GM21360 (cell line): Measurements from ENCODE around the gene RGS9.
A peak's percentile ranks its signal among the peaks of the same experiment; 100 is the strongest.
"Not testable (repeated sequence)": the region's sequence is repeated elsewhere in the genome, so short reads cannot be mapped to it uniquely, and the experiment has no call there.

Experiments used
- ATAC-seq: cut with Tn5 transposase; IDR thresholded peaks from one replicate; pipeline ENCODE4 v1.9.1; 2021; ENCODE audit warnings: mild to moderate bottlenecking, moderate library complexity; ENCODE audit not compliant: unreplicated experiment

Gene RGS9

DNA sequence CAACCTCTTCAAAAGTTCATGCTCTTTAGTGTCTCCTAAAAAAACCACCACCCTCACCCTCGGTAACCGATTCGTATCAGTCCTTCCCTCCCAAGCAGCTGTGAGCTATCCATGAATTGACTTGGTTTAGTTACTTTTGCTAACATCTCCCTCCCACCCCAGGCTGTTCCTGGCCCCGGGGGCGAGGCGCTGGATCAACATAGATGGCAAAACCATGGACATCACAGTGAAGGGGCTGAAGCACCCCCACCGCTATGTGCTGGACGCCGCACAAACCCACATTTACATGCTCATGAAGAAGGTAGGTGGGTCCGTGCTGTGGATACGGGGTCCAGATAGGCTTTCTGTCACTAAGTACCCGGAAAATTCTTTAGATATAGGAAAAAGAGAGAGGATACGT lies 66.8 kb downstream of the RGS9 start:
- no peak for ATAC-seq

DNA sequence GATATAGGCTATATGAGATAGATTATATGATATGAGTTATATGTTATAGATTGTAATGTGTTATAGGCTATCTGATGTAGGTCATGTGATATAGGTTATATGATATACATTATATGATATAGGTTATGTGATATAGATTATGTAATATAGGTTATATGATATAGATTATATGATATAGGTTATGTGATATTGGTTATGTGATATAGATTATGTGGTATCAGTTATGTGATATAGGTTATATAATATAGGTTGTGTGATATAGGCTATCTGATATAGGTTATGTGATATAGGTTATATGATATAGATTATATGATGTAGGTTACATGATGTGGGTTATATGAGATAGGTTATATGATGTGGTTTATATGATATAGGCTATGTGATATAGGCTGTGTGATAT lies 68.5 kb downstream of the RGS9 start:
- ATAC-seq, result no peak

- ATAC-seq, result not testable (repeated sequence)
Observed at GRCh38 chr17:65207448-65207847, 70.3 kb downstream of the RGS9 start.

DNA sequence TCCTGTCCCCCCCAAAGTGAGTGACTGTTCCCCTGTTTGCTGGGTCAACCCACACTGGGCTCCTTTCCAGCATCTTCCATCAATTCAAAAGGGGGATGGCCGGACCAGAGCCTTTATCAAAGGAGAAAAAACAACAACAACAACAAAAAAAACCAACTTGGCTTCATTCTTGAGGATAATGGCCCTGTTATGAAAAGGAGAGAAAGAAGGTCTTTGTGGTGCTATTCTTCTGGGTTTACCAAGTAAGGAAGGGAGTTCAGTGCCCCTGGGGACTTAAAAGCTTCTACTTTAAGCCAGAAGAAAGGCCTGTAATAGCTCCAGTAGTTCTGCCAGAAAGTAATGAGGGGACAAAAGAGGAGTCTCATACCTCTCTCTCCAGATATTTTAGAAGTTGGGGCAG lies 71.5 kb downstream of the RGS9 start:
- no peak for ATAC-seq

- ATAC-seq, result no peak
Observed at GRCh38 chr17:65218261-65218660, 81.1 kb downstream of the RGS9 start.

DNA sequence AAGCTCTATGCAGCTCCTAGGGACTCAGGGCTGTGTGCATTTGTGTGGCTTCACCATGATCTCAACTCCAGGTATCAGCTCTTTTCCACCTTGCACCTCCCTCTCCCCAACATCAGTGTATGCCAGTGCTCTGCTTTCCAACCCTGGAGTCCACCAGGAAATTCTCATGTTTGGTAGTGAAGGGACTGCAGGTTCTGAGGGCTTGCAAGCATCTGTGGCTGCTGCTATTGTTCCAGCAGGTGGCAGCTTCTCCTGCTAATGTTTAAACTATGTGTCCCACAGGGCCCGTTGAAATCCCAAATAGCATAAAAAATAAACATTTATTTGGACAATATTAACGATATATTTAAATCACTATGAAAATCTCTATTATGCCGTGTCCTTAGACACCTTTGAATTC lies 82.0 kb downstream of the RGS9 start:
- no peak for ATAC-seq

DNA sequence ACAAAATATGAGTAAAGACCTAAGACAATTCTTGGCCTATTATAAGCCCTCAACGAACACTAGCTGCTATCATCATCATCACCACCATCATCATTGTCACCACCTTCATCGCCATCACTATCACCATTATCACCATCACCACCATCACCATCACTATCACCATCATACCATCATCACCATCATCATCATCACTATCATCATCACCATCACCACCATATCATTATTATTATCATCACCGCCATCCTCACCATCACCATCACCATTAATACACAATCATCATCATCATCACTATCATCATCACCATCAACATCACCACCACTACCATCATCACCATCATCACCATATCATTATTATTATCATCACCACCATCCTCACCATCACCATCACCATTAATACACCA lies 82.5 kb downstream of the RGS9 start:
- no peak for ATAC-seq

- ATAC-seq, result no peak
Observed at GRCh38 chr17:65220732-65221131, 83.6 kb downstream of the RGS9 start.

DNA sequence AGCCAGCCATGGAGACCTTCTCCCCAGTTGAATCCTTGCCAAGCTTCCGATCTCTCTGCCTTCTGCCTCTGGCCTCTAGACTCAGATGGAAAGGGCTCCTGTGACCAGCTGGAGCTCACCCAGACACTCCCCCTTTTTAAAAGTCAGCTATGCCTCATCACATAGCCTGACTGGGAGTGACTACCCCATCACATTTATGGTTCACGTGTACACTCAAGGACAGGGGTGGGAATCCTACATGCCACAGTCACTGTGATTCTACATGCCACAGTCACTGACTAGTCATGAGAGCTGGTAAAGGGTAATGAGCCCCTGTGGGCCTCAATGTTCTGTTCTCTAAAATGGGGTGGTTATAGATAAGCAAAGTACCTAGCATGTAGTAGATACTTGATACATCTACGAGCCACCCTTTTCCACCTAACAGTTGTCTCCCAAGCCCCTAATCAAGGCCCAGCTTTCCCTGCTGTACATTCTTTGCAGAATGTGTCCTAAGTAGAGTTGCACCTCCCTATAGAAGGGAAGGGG lies 85.1 kb downstream of the RGS9 start:
- no peak for ATAC-seq

- ATAC-seq, result no peak
Observed at GRCh38 chr17:65225061-65225460, 87.9 kb downstream of the RGS9 start.

GRCh38 chr17:65226227-65226626 lies 89.1 kb downstream of the RGS9 start:
- ATAC-seq, result no peak

- no peak for ATAC-seq
Observed at GRCh38 chr17:65227637-65228036, 90.5 kb downstream of the RGS9 start.

DNA sequence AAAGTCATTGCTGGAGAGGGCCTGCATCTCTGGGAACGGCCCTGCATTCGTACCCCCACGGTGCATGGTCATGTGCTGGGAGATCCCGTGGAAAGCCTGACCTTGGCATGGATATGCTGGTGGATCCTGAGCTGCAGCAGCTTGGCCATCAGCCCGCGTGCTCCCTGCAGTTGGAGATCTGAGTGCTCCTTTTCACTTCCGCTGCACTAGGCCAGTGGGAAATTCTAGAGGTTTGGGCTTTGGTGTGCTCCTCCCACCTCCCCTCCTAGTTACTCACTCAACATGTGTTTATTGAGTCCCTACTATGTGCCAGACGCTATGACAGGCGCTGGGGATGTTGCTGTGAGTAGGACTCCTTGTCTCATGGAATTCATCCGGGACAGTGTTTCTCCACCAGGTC lies 91.1 kb downstream of the RGS9 start:
- ATAC-seq, result no peak

GRCh38 chr17:65228734-65229620 lies 91.8 kb downstream of the RGS9 start:
- ATAC-seq, result peak; percentile 46

DNA sequence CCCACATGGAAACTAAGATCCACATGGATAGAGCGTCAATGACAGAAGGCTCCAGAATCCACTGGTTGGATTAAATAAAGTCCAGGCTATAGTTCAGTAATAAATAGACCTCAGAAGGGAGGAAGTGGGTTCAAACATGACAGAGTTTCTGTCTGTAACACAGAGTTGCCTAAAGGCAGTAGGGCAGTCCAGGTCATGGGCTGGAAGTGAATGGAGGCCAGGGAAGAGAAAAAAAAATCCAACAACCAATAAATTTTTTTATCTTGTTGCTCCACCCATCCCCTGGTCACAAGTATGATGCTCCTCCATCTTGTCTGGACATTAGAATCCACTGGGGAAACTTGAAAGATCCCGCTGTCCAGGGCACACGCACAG lies 92.4 kb downstream of the RGS9 start:
- ATAC-seq, result no peak

GRCh38 chr17:65230040-65230439 lies 92.9 kb downstream of the RGS9 start:
- ATAC-seq, result no peak

- no peak for ATAC-seq
Observed at GRCh38 chr17:65231086-65231485, 93.9 kb downstream of the RGS9 start.

- no peak for ATAC-seq
Observed at GRCh38 chr17:65231662-65232335, 94.6 kb downstream of the RGS9 start.

- no peak for ATAC-seq
Observed at GRCh38 chr17:65235284-65235683, 98.1 kb downstream of the RGS9 start.

DNA sequence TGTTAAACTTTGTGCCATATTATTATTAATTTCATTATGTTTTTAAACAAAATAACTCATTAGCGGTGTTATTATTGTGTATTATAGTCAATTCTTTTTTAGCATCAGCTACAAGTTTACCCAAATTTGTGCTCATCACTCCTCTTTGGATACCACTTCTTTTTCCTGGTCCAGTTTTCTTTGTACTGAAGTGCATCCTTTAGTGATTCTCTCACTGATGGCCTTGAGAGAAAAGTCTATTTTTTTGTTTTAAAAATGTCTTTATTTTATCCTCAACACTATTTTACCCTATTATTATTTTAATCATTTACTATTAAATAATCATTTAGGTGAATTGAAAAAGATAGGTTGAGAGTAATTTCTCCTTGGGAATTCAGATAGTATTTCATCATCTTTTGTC lies 99.2 kb downstream of the RGS9 start:
- ATAC-seq, result no peak

DNA sequence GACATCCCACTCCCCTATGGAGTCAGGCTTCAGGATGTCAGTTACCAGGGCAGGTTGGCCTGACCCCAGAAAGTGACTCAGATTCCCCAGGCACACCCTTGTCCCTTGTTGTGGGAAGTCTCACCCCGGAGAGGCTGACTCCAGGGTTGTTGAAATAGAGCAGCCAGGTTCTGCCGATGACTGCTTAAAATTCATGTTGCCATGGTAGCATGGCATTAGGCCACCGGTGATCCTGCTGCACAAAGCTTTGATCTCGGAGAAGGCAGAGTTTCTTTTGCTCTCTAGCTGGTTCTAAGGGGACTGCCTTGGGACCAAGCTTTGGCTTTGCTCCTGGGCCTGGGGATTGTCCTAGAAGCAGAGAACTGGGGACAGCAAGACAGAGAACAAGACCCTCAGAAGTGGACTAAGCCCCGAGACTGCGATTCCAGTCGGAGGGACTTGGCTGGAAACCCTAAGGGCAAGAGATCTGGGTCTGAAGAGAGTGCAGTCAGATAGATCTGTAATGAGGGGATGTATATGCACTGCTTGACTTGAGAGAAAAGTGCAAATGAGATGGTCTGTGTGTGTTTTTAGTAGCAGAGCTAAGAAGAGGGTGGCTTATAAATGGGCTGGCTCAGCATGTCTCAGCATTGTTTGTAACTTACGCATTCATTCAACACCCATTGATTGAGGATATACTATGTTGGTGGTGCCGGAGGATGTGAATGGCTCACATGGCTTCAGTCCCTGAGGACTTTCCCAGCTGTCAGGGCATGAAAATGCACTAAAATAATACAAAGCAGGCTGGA lies 106.9 kb downstream of the RGS9 start:
- ATAC-seq, result no peak
